Psoas muscle (tissue), 8 donors: Measurements from ENCODE around the gene C2CD4A. TPM values are rescaled to one million over a fixed set of nuclear protein-coding genes. Genes with fewer than 3 reads are reported as not detected.

Source experiments
- ATAC-seq, 4 donors: fragments of 200-7000 bp; cut with Tn5 transposase; one replicate each; pipeline ENCODE4 v1.9.1; 2020; ENCODE audit warnings: moderate library complexity in 3 of 4, mild to moderate bottlenecking in 2 of 4
- DNase-seq, 2 donors: peaks; one replicate each; pipeline ENCODE4 v3.0.0-alpha.2; 2020
- H3K27ac ChIP-seq: fragments of 200-600 bp; one replicate; pipeline ENCODE4 v1.8.0; 2022
- H3K27me3 ChIP-seq, 3 donors: fragments of 200-600 bp in 1 of 3; one replicate each; pipeline versions ENCODE4 v1.6.1 to v1.8.0; 2013 to 2022; ENCODE audit warnings: low read length in 2 of 3, mild to moderate bottlenecking in 2 of 3, moderate library complexity in 1 of 3; ENCODE audit not compliant: insufficient read depth in 3 of 3
- H3K36me3 ChIP-seq, 2 donors: fragments of 200-600 bp in 1 of 2; one replicate each; pipeline versions ENCODE4 v1.6.1 to v1.8.0; 2013 to 2022; ENCODE audit warnings: low read depth in 1 of 2, mild to moderate bottlenecking in 1 of 2, moderate library complexity in 1 of 2; ENCODE audit not compliant: insufficient read depth in 1 of 2
- H3K4me1 ChIP-seq: fragments of 200-600 bp; one replicate; pipeline ENCODE4 v1.8.0; 2022
- H3K4me3 ChIP-seq: fragments of 200-600 bp; one replicate; pipeline ENCODE4 v1.8.0; 2022; ENCODE audit warnings: mild to moderate bottlenecking
- H3K9me3 ChIP-seq: fragments of 200-600 bp; one replicate; pipeline ENCODE4 v1.8.0; 2022
- WGBS, 3 donors: extraction: QIAGEN DNeasy Blood & Tissue Kit; methylation state at CpG; one replicate each; pipeline versions ENCODE4 v1.1.6 to v1.1.7; 2013; 5-methylcytosine and 5-hydroxymethylcytosine counted together
- intact Hi-C, 2 donors: fragments of 100-400 bp; cut with DNase I; formaldehyde crosslinking; loops; one replicate each; pipeline versions ENCODE4 v1.11.0 to v1.14.2; 2022
- polyA plus RNA-seq, 3 donors: library from polyadenylated mRNA; stranded (reverse); fragments of 200-250 nt; gene quantifications; one replicate each; pipeline ENCODE4 v1.2.3, GENCODE V29; 2013
- total RNA-seq, 4 donors: library from RNA; stranded (reverse); fragmentation: NEBNext Ultra II Directional in 2 of 4; extraction: Animal tissue kit (Norgen Biotek cat#: 25700) in 2 of 4; gene quantifications; one replicate each; pipeline versions ENCODE4 v1.2.1 to v1.2.4, GENCODE V29; 2021 to 2023
- TF ChIP-seq, protein P1 (sequence below): fragments of 200-600 bp; IDR thresholded peaks from one replicate; pipeline ENCODE4 v1.8.0; 2022; ENCODE audit warnings: antibody characterized with exemption
- donor health status: healthy with polysubstance abuse.
- donor health status: DM: no; HTN: no; CAD: no; lungs with moderate emphysema.
- donor health status: Bipolar disorder and iron deficiency.
- donor health status: healthy.
- donor health status: DM: yes; HTN: yes; CAD: no.
- donor health status: DM: no; HTN: no; CAD: no.
- donor health status: DM: no; HTN: no; CAD: no.
- donor health status: DM: yes; HTN: yes; CAD: no.

C2CD4A gene
- total and polyA plus RNA-seq, 7 donors: 0.04 to 6.7 (median 0.19) TPM

DNA sequence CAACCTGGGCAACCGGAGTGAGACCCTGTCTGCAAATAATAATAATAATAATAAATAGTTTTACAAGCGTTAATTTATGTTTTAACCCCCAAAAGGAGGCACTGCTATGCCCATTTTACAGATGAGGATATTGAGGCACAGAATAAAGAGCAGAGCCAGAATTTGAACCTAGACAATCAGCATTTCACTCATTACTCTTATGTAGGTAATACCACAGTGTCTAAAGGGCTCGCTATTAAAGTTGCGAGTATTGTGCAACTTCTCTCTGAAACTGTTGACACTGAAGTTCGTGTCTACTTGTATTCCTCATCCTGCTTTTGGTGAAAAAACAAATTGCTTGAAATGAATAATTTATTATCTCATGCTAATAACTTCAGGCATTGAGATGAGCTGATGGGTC lies 2.8 kb downstream of the C2CD4A start:
- no peak overlapping the region for H3K4me3 ChIP-seq
- no peaks in the 10 kb centered on the region for H3K9me3 ChIP-seq
- no peak overlapping the region for H3K27ac ChIP-seq
- DNase-seq: no peak
- ATAC-seq: no peak
- TF ChIP-seq, protein P1, sequence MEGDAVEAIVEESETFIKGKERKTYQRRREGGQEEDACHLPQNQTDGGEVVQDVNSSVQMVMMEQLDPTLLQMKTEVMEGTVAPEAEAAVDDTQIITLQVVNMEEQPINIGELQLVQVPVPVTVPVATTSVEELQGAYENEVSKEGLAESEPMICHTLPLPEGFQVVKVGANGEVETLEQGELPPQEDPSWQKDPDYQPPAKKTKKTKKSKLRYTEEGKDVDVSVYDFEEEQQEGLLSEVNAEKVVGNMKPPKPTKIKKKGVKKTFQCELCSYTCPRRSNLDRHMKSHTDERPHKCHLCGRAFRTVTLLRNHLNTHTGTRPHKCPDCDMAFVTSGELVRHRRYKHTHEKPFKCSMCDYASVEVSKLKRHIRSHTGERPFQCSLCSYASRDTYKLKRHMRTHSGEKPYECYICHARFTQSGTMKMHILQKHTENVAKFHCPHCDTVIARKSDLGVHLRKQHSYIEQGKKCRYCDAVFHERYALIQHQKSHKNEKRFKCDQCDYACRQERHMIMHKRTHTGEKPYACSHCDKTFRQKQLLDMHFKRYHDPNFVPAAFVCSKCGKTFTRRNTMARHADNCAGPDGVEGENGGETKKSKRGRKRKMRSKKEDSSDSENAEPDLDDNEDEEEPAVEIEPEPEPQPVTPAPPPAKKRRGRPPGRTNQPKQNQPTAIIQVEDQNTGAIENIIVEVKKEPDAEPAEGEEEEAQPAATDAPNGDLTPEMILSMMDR: no peak
- H3K27me3 ChIP-seq: peaks cover 0 to 6% (median 2%) of the 10 kb centered on the region in 3 donors
- no peaks in the 10 kb centered on the region for H3K36me3 ChIP-seq
- peaks cover 8% of the 10 kb centered on the region for H3K4me1 ChIP-seq
- 93 to 96% (median 93%) methylated on average over 5 of the region's 5 CpGs for WGBS, 3 donors
- intact Hi-C loops: loop anchor here (10.0 kb wide), 1 partner anchor 95 kb away; no protein-coding TSS in a partner anchor

DNA sequence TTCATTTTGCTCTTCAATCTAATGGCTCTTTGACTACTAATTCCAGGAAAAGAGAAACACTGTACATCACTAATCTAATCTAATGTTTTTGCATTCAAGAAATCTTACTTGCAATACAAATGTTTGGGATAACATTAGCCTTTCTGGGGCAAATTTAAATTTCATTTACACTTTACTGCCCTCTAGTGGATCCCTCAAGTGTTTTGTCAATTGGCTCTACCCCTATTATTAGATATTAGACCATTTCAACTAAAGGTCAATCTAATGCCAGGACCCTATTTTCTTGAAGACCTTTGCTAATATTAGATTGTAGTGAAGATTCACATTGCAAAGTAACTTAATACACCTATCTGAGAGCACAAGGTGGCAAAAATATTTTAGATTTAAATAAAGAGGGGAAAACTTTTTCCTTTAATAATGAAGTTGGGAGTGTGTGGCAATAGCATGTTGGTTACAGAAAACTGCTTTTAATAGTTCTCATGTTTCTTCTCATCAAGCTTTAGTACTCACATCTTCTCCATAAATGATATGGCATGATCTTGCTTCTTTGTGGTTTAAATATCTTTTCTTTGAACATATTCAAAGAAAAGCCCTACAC lies 5.0 kb downstream of the C2CD4A start:
- Histone ChIP-seq H3K36me3 (no peaks in the 10 kb centered on the region), H3K4me1 (peaks cover 7% of the 10 kb centered on the region), H3K4me3 (no peak overlapping the region), H3K9me3 (no peaks in the 10 kb centered on the region), H3K27me3 (peaks cover 0 to 6% (median 2%) of the 10 kb centered on the region in 3 donors), H3K27ac (no peak overlapping the region)
- intact Hi-C loops: loop anchor here (5.0 to 10.0 kb wide), 3 partner anchors 183 to 235 kb away; no protein-coding TSS in a partner anchor
- DNase-seq: no peak
- TF ChIP-seq, protein P1: peak; percentile 74
- peak in 1 of 4 donors; percentile 42 for ATAC-seq

DNA sequence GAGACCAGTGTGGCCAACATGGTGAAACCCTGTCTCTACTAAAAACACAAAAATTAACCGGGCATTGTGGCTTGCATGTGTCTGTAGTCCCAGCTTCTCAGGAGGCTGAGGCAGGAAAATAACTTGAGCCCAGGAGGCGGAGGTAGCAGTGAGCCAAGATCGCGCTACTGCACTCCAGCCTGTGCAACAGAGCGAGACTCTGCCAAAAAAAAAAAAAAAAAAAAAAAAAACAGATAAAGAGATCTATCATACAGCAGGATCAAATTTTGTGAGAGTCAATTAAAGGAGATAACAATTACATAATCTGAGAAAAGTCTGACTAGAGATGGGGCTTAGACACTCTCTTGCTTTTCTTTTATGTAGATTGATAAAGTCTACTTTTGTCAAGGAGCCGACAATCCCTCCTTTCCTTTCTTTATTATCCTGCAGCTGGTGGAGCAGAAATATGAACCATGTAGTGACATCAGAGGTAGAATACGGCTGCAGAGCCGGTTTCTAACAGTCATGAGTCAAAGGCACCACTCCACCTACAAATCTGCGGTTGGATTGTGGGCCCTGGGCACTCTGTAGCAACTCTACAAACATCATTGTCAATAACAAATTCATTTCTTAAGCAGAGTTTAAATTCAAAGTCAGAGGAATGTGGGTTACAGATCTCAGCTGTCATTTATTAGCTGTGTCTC lies 9.0 kb downstream of the C2CD4A start:
- no peaks in the 10 kb centered on the region for H3K36me3 ChIP-seq
- intact Hi-C loops: loop anchor here in 1 of 2 donors (10.0 kb wide), 1 partner anchor 179 kb away; no protein-coding TSS in a partner anchor
- H3K27ac ChIP-seq: peak overlapping the region; percentile 48
- no peaks in the 10 kb centered on the region for H3K9me3 ChIP-seq
- peaks cover 0 to 3% (median 0%) of the 10 kb centered on the region in 3 donors for H3K27me3 ChIP-seq
- TF ChIP-seq, protein P1: no peak
- H3K4me1 ChIP-seq: no peaks in the 10 kb centered on the region
- 31 to 48% (median 39%) methylated on average over 9 of the region's 9 CpGs for WGBS, 3 donors
- H3K4me3 ChIP-seq: no peak overlapping the region
- peak in 1 of 2 donors; percentile 56 for DNase-seq
- ATAC-seq: peak; percentile 81 to 90 (median 84)

DNA sequence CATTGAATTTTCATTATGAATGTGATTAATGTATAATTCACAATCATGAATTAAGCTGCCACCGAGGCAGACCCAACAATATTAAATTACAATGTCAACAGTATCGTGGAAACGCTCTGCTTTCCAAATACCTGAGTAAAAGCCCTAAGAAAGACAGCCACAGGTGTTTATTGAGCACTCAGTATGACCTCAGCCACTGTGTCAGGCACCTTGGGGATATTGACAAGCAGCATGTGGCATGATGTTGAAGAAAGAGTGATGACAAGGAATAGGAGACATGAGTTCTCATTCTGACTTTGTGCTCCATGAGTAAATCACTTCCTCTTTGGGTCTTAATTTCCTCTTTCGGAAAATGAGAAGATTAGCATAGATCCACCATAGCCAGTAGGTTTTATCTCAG lies 12.8 kb downstream of the C2CD4A start:
- ATAC-seq: peak in 2 of 4 donors; percentile 55 to 76
- TF ChIP-seq, protein P1: no peak
- Histone ChIP-seq H3K4me3 (no peak overlapping the region), H3K27ac (no peak overlapping the region), H3K27me3 (no peaks in the 10 kb centered on the region), H3K36me3 (no peaks in the 10 kb centered on the region), H3K4me1 (no peaks in the 10 kb centered on the region), H3K9me3 (no peaks in the 10 kb centered on the region)
- no peak for DNase-seq
- 29 to 37% (median 34%) methylated on average over 4 of the region's 4 CpGs for WGBS, 3 donors
- intact Hi-C loops: loop anchor here in 1 of 2 donors (10.0 kb wide), 1 partner anchor 175 kb away; no protein-coding TSS in a partner anchor
